Esophagus squamous epithelium (tissue), 4 donors: Measurements from ENCODE around the gene MRGPRX4.

Experiments
- CTCF ChIP-seq, 6 experiments: fragments of 450-650 bp in 4 of 6; fragments of 200-600 bp in 2 of 6; sonication (generic) in 2 of 6; IDR thresholded peaks; one replicate each; pipeline ENCODE4 v1.5.1; 2016 to 2019; ENCODE audit warnings: antibody characterized with exemption in 6 of 6, mild to moderate bottlenecking in 4 of 6, moderate library complexity in 4 of 6
- POLR2A ChIP-seq, 4 donors: fragments of 450-650 bp; IDR thresholded peaks; one replicate each; pipeline ENCODE4 v1.6.1; 2017; ENCODE audit warnings: antibody characterized with exemption in 4 of 4, mild to moderate bottlenecking in 4 of 4, moderate library complexity in 3 of 4

GRCh38 chr11:18144243-18144642 is 28.4 kb upstream of the MRGPRX4 start:
- no peak for TF ChIP-seq CTCF (IDR thresholded peaks at IDR 0.05)
- no peak for TF ChIP-seq POLR2A (IDR thresholded peaks at IDR 0.05)
